Body of pancreas (tissue), 4 donors: ENCODE data around the gene PHRF1.

ENCODE experiments used
- POLR2A ChIP-seq, 3 donors: fragments of 450-650 bp; IDR thresholded peaks; one replicate each; pipeline ENCODE4 v1.6.1; 2016; ENCODE audit warnings: antibody characterized with exemption in 3 of 3, mild to moderate bottlenecking in 2 of 3
- TF ChIP-seq, protein P1 (sequence below), 7 experiments: fragments of 450-650 bp in 4 of 7; fragments of 200-600 bp in 3 of 7; sonication (generic) in 3 of 7; IDR thresholded peaks; one replicate each; pipeline ENCODE4 v1.5.1; 2016 to 2019; ENCODE audit warnings: antibody characterized with exemption in 7 of 7

DNA sequence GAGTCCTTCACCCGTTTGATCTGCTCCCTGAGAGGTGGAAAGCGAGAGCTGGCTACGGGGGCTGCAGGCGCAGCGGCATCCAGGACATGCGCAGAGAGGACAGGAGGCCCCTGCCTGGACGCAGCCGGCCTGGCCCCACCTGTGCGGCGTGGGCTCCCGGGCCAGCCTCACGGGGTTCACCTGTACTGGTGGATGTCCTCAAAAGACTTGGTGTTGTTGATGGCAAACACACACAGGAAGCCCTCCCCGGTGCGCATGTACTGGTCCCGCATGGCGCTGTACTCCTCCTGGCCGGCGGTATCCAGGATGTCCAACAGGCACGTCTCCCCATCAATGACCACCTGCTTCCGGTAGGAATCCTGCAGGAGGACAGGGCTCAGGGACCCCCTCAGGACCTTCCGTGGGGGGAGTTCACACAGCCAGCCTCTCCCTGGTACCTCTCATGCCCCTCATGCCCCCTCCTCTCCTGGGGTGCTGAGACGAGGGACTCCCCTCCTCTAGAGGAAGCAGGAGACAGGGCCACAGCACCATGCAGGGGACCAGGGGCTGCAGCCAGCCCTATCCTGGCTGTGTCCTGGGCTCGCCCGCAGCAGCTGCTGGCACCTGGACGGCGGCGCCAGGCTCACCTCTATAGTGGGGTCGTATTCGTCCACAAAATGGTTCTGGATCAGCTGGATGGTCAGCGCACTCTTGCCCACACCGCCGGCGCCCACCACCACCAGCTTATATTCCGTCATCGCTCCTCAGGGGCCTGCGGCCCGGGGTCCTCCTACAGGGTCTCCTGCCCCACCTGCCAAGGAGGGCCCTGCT, 42.5 kb upstream of the PHRF1 start:
- TF ChIP-seq, protein P1, sequence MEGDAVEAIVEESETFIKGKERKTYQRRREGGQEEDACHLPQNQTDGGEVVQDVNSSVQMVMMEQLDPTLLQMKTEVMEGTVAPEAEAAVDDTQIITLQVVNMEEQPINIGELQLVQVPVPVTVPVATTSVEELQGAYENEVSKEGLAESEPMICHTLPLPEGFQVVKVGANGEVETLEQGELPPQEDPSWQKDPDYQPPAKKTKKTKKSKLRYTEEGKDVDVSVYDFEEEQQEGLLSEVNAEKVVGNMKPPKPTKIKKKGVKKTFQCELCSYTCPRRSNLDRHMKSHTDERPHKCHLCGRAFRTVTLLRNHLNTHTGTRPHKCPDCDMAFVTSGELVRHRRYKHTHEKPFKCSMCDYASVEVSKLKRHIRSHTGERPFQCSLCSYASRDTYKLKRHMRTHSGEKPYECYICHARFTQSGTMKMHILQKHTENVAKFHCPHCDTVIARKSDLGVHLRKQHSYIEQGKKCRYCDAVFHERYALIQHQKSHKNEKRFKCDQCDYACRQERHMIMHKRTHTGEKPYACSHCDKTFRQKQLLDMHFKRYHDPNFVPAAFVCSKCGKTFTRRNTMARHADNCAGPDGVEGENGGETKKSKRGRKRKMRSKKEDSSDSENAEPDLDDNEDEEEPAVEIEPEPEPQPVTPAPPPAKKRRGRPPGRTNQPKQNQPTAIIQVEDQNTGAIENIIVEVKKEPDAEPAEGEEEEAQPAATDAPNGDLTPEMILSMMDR (IDR thresholded peaks at IDR 0.05): no peak
- no peak for TF ChIP-seq POLR2A (IDR thresholded peaks at IDR 0.05)
